ENCODE data around the gene TAF15.

TAF15 gene

DNA sequence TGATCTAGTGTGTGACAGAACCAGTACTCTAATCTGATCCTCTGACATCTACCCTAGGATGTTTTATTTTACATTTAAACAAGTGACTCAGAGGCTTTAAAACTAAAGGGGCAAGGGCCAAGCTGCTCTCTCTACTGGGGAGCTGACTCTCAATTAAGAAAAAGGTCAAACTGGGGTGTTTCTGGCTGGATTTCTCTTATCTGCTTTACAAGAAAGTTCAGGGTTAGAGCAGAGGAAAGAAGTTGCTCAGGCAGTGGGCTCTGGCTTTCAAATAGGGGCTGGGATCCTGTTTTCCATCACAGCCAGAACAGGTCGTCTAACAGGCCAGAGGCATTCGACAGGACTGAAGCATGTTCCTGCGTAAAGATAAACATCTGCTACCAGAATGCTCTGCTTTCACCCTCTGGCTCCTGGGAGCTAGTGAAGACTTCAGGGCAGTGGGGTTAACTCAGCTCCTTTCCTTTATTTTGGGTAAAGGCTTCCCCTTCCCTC, 22.3 kb upstream of the TAF15 start:
- DNase-seq (ENCODE audit: low spot score) = no peak
- FAIRE-seq = no peak

GRCh38 chr17:35788477-35789368, 20.6 kb upstream of the TAF15 start:
- FAIRE-seq = no peak
- peak; percentile 67 for DNase-seq (ENCODE audit: low spot score)

DNA sequence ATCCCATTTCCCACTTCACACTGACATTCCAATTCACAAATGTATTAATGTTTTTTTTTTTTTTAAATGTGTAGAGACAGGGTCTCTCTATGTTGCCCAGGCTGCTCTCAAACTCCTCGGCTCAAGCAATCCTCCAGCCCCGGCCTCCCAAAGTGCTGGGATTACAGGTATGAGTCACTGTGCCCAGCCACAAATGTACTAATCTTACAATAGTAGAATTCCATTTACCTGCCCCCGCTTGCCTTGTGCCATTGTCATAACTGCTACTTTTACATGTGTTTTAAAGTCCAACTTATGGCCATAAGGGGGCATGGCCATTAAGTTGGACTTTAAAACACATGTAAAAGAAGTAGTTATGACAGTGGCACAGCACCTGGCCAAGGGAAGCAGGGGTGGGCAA, 18.4 kb upstream of the TAF15 start:
- no peak for DNase-seq (ENCODE audit: low spot score)
- FAIRE-seq = no peak

GRCh38 chr17:35791681-35792350, 17.5 kb upstream of the TAF15 start:
- FAIRE-seq = no peak
- DNase-seq (ENCODE audit: low spot score) = no peak

DNA sequence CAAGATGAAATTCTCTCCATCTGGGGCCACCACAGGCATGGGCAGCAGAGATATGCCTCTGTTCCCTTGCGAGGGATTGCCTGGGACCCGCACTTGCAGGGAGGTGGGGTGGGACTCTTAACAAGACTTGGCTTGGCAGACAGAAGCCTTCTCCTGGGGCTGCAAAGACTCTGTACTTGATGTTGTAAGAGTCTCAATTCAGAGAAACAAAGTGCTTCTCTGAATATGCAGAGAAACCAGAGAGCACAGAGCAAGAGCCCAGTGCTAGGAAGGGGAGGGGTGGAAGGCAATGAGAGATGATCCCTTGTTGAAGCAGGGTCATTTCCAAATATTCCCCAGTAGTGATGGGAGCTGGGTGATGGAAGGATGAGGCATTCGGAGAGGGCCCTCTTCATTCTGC, 16.0 kb upstream of the TAF15 start:
- FAIRE-seq (no peak), DNase-seq (ENCODE audit: low spot score) (no peak)

GRCh38 chr17:35795007-35795870, 14.0 kb upstream of the TAF15 start, which contains the start of gene MMP28:
Gene MMP28 (minus strand): TSS chr17:35795641. CDS start chr17:35795377, 264 bp downstream.
- DNase-seq (ENCODE audit: low spot score) (no peak), FAIRE-seq (no peak)

DNA sequence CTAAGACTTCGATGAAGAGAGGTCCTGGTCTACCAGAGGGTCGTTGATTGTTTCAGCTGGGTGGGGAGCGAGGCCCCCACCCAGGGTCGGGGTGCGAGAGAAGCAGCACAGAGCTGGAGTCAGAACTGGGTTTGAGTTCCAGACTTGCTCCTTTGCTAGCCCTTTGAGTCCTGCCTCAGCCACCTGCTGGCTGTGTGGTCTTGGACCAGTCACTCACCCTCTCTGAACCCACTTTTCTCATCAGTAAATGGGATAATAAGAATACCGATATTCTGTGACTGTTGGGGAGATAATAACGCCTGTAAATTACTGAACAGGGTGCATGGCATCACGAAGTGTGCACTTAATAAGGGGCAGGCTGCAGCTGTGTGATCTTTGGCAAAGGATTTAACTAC, 13.4 kb upstream of the TAF15 start:
- FAIRE-seq (no peak), DNase-seq (ENCODE audit: low spot score) (no peak)

DNA sequence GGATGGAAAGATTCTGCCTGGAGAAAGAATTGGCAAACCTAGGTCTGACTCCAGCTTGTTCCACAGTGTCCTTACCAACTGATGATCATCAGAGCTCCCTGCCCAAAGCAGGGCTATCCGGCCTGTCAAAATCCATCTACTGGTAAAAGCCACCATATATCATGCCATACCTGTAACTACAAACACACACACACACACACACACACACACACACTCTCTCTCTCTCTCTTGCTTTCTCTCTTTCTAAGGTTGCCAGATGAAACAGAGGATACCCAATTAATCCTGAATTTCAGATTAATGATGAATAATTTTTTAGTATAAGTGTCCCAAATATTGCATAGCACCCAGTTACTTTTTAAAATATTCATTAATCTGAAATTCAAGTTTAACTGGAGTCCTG, 12.3 kb upstream of the TAF15 start:
- no peak for FAIRE-seq

DNA sequence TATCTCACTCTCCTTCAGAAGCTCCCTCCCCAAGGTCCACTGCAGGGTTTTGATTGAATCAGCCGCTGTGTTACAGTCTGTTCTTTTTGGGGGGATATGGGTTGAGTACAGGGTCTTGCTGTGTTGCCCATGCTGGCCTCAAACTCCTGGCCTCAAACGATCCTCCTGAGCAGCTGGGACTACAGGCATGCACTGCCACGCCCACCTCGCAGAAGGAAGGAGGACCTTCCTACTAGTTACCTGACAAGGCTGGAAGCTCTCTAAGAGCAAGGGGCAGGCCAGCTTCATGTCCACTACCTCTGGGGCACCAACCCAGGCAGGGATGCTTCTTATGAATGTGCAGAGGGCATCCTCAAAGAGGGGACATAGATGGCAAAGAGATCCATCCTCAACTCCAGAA, 11.9 kb upstream of the TAF15 start:
- DNase-seq (ENCODE audit: low spot score) (no peak), FAIRE-seq (no peak)

More for the DNA sequence above, 12.3 kb upstream of the TAF15 start:
- DNase-seq (ENCODE audit: low spot score) = no peak

GRCh38 chr17:35797918-35798317, 11.4 kb upstream of the TAF15 start:
- no peak for FAIRE-seq
- DNase-seq (ENCODE audit: low spot score) = no peak

DNA sequence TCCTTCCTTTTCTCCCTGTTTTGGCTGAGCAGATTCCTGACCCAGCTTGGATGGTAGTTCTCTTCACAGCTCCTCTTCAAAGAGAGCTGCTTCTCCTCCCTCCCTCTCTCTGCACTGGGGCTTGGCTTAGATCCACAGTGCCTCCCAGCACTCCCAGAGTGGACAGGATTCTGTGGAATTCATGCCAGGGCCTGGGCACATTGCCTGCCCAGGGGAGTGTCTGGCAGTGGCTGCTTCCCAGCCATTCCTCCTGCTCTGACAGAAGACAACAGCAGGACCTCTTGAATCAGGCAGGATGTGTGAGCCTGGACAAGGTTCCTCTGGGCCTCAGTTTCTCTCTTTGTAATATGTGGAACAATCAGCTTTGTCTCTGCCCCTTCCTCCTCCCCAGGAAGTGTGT, 9.3 kb upstream of the TAF15 start:
- FAIRE-seq (no peak), DNase-seq (ENCODE audit: low spot score) (no peak)

DNA sequence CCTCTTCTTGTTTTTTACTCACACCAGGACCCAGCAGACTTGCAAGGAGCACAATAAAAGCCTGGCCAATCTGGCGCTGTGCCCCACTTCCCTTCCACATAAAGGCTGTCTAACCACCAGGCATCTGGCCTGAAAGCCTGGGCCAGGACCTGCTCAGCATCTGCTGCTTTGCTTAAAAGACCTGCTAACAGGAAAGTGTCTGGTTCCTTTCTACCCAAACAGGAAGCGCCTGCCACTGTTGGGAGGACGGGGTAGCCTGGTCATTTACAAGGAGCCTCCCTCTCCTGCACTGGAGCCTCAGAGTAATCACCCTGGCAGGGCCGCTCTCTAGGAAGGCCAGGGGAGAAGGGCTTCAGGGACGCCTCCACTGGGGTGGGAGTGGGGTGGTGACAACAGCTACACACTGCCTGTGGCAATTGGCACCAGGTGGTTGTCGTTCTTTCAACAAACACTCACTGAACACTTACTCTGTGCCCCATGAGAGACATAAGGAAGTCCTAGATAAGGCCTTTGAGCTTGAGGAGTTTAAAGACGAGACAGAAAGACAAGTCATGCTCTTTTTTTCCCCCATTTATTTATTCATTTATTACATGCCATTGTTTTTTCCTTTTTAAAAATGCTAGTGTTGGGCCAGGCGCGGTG, 7.6 kb upstream of the TAF15 start:
- DNase-seq (ENCODE audit: low spot score) (no peak), FAIRE-seq (no peak)

DNA sequence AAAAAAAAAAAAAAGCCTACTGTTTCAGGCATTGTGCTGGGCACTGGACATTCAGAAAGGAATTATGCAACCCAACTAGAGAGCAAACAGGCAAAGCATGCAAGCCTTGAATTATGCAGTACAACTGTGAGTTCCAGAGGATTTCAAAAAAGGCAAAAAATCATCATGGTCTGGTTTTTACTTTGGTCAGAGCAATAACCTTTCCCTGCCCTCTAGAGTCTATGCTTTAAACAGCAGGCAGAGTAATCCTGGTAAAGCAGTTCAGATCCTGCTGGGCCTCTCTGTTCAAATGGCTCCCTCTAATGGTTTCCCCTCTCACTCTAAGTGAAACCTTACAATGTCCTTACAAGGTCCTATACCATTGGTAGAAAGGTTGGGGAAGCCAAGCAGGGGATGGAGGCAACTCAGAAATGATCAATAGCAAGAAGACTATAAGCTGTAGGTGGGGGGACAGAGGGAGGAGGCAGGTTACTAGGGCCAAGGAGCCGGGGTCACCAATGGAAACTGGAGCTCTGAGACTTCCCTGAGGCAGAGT, 4.6 kb upstream of the TAF15 start:
- FAIRE-seq = no peak
- DNase-seq (ENCODE audit: low spot score) = peak; percentile 75

DNA sequence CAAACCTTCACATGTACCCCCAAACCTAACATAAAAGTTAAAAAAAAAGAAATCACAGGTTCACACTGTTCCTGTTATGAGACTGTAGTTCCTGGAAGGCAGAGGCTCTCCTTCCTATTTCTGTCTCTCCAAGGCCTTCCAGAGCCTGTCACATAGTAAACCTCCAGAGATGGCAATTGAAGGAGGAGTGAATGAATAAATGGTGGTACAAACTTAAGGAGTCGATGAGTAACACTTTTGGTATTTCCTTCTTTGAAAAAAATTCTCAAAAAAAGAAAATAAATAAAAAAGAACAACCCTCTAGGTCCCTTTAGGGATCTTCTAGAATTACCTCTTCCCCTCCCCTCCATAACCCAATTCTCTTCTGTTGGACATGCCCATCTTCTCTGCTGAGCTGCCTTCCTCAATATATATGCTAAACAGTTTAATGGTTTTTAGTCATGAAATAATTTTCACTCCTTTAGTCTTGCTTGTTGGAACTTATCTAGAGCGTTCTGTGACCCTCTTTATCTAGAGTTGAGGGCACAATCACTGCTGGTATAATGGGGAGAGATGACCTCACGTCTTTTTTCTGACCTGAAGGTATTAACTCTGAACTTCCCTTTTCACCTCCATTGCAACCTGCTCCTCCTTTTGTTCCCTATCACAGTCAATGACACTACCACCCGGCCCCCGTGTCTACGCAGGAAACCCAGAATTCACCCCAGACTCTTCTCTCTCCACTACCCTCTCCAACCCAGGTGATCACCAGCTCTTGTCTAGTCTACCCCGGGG, 1.7 kb upstream of the TAF15 start:
- FAIRE-seq (no peak), DNase-seq (ENCODE audit: low spot score) (no peak)

DNA sequence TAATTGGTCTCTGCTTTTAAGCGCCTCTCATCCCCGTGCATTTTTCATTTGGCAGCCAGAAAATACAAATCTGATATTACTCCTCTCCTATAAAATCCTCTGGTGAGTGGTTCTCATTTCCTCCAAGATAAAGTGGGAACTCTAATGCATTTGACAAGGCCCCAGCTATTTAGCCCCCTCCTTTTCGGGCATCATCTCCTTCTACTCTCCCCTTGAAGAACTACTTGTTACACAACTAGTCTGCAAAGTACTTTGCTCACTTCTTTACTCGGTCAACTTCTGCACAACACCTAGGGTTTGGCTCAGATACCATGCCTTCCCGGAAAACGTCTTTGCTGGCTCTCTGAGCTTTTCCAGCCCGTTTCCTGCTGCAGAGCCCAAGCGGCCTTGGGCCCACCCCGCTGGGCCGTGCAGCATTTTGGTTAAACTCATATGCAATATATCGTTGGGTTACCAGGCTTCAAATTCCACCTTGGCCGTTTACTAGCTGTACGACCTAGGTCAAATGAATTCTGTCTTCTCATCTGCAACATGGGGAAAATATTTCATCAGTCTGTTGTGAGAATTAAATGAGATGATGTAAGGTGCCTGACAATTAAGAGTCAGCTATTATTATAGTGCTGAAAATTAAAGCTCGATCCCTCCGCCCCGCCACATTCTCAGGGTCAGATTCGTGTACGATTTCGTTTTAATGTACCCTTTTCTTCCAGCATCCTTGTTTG, 883 bp upstream of the TAF15 start:
- DNase-seq (ENCODE audit: low spot score) = no peak
- FAIRE-seq = no peak

- FAIRE-seq (no peak), DNase-seq (ENCODE audit: low spot score) (peak; percentile 14)
These were observed 674 bp downstream of the TAF15 start for GRCh38 chr17:35809855-35810461.

DNA sequence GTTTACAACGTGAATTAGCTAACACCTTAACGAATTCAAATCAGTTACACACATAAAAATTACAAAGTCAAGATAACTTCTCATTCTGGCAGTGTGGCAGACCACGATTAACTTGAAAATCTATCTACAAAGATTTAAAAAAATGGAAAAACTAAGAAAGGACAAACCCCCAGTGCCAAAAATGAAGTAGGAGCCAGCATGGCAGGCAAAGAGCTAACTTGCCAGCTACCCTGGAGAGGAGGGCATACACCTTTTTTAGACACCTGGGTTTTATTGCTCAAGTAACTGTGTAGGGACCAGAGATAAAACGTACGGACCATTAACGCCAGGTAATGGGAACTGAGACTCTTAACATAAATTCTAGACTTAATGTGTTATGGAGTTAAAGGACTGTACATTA, 2.5 kb downstream of the TAF15 start:
- DNase-seq (ENCODE audit: low spot score) = no peak
- no peak for FAIRE-seq

- FAIRE-seq (no peak), DNase-seq (ENCODE audit: low spot score) (no peak)
These were observed 3.2 kb downstream of the TAF15 start for GRCh38 chr17:35812456-35812855.

DNA sequence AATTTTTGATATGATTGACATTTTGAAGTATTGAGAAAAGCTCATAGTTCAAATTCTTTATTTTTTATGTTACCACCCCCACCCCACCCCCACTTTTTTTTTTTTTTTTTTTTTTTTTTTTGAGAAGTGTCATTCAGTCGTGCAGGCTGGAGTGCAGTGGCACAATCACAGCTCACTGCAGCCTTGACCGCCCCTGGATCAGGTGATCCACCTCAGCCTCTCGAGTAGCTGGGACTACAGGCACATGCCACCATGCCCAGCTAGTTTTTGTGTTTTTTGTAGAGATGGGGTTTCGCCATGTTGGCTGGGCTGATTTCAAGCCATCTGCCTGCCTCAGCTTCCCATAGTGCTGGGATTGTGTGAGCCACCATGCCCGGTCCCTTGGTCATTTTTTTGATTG, 7.4 kb downstream of the TAF15 start:
- FAIRE-seq = no peak
- DNase-seq (ENCODE audit: low spot score) = no peak
